ENCODE measurements around the gene CNTN5. TPM values are rescaled to one million over a fixed set of nuclear protein-coding genes. Genes with fewer than 3 reads are reported as not detected.

Gene CNTN5
- total RNA-seq, 1 donor from 2014 or later = 3.2 TPM

GRCh38 chr11:99063331-99063730 is 42.6 kb downstream of the CNTN5 start:
- no peaks in the 10 kb centered on the region for H3K36me3 Mint-ChIP-seq
- H3K4me1 Mint-ChIP-seq (ENCODE audit: unreplicated experiment) = no peaks in the 10 kb centered on the region
- H3K27me3 Mint-ChIP-seq = no peaks in the 10 kb centered on the region
- TF ChIP-seq, protein P1, sequence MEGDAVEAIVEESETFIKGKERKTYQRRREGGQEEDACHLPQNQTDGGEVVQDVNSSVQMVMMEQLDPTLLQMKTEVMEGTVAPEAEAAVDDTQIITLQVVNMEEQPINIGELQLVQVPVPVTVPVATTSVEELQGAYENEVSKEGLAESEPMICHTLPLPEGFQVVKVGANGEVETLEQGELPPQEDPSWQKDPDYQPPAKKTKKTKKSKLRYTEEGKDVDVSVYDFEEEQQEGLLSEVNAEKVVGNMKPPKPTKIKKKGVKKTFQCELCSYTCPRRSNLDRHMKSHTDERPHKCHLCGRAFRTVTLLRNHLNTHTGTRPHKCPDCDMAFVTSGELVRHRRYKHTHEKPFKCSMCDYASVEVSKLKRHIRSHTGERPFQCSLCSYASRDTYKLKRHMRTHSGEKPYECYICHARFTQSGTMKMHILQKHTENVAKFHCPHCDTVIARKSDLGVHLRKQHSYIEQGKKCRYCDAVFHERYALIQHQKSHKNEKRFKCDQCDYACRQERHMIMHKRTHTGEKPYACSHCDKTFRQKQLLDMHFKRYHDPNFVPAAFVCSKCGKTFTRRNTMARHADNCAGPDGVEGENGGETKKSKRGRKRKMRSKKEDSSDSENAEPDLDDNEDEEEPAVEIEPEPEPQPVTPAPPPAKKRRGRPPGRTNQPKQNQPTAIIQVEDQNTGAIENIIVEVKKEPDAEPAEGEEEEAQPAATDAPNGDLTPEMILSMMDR (conservative IDR thresholded peaks at IDR 0.05) = no peak
- no peak overlapping the region for H3K4me3 Mint-ChIP-seq
- H3K9me3 Mint-ChIP-seq = no peaks in the 10 kb centered on the region
- no peak for DNase-seq (ENCODE audit: extremely low spot score, unreplicated experiment)
- H3K27ac Mint-ChIP-seq = no peak overlapping the region

DNA sequence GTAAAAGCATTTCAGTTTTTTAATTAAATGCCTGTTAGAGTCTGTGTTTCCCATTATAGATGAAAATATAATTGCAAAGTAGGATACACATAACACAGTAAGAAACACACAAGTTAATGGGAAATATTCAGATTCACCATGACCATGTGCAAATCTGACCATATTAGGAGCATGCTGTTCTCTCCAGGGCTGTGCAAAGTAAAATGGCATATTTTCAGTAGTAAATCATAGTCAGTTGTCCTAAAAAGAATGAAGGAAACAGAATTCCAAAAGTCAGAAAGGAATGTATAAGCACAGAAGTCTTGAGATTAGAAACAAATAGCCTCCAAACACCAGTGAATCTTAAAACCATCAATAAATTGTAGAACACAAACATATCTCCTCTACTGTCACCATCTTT is 44.4 kb downstream of the CNTN5 start:
- TF ChIP-seq, protein P1 (conservative IDR thresholded peaks at IDR 0.05) = no peak
- no peak overlapping the region for H3K27ac Mint-ChIP-seq

GRCh38 chr11:99066618-99067317 is 46.0 kb downstream of the CNTN5 start:
- H3K36me3 Mint-ChIP-seq = no peaks in the 10 kb centered on the region
- H3K9me3 Mint-ChIP-seq = no peaks in the 10 kb centered on the region
- peaks cover 7% of the 10 kb centered on the region for H3K4me1 Mint-ChIP-seq (ENCODE audit: unreplicated experiment)
- H3K4me3 Mint-ChIP-seq = no peak overlapping the region
- H3K27ac Mint-ChIP-seq = no peak overlapping the region
- H3K27me3 Mint-ChIP-seq = no peaks in the 10 kb centered on the region
- TF ChIP-seq, protein P1 (conservative IDR thresholded peaks at IDR 0.05) = no peak
- DNase-seq (ENCODE audit: extremely low spot score, unreplicated experiment) = no peak

More for the DNA sequence above, 44.4 kb downstream of the CNTN5 start:
- no peaks in the 10 kb centered on the region for H3K36me3 Mint-ChIP-seq
- H3K27me3 Mint-ChIP-seq = no peaks in the 10 kb centered on the region
- no peak for DNase-seq (ENCODE audit: extremely low spot score, unreplicated experiment)
- no peaks in the 10 kb centered on the region for H3K9me3 Mint-ChIP-seq
- H3K4me3 Mint-ChIP-seq = no peak overlapping the region
- H3K4me1 Mint-ChIP-seq (ENCODE audit: unreplicated experiment) = peaks cover 6% of the 10 kb centered on the region

DNA sequence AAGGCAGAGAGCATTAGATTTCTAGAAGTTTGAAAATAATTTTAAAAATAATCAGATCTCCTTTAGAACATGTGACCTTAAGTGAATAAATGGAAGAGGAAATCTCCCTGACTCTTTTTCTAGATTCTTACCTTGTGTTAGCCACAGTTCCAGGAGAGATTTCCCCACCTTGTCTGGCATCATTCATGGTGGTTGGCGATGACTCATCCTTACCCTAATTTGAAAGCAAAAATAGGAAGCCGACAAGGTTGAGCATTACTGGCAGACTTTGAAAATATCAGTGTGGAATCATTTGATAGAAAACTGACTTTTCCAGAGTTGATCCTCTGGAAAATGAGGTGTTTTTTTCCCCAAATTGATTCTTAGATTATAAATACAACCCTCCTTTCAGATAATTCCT is 48.1 kb downstream of the CNTN5 start:
- TF ChIP-seq, protein P1 (conservative IDR thresholded peaks at IDR 0.05) = no peak
- Mint-ChIP-seq H3K27ac (no peak overlapping the region), H3K36me3 (no peaks in the 10 kb centered on the region), H3K4me1 (ENCODE audit: unreplicated experiment) (peaks cover 7% of the 10 kb centered on the region), H3K27me3 (no peaks in the 10 kb centered on the region), H3K4me3 (no peak overlapping the region), H3K9me3 (no peaks in the 10 kb centered on the region)
- no peak for DNase-seq (ENCODE audit: extremely low spot score, unreplicated experiment)

- Mint-ChIP-seq H3K36me3 (no peaks in the 10 kb centered on the region), H3K27me3 (no peaks in the 10 kb centered on the region), H3K4me1 (ENCODE audit: unreplicated experiment) (peaks cover 7% of the 10 kb centered on the region), H3K9me3 (no peaks in the 10 kb centered on the region), H3K27ac (peak overlapping the region; percentile 43), H3K4me3 (peak overlapping the region; percentile 79)
- TF ChIP-seq, protein P1 (conservative IDR thresholded peaks at IDR 0.05) = no peak
- DNase-seq (ENCODE audit: extremely low spot score, unreplicated experiment) = no peak
These were observed 49.2 kb downstream of the CNTN5 start for GRCh38 chr11:99069856-99070444.
